ENCODE data around the gene SGCA.

GRCh38 chr17:50173335-50173941, 7.6 kb downstream of the SGCA start:
- no peak for TF ChIP-seq EGR1 (IDR thresholded peaks at IDR 0.05)
- no peak; the same call in 1 of the 2 replicates for TF ChIP-seq TAF1 (IDR thresholded peaks at IDR 0.05; ENCODE audit: low read depth)
